COR-L47 (cell line): ENCODE results near the gene PIGQ.

Experiments
- DNase-seq: peaks from one replicate; lab custom pipeline; 2025; lab: John Stamatoyannopoulos, UW

Gene PIGQ

DNA sequence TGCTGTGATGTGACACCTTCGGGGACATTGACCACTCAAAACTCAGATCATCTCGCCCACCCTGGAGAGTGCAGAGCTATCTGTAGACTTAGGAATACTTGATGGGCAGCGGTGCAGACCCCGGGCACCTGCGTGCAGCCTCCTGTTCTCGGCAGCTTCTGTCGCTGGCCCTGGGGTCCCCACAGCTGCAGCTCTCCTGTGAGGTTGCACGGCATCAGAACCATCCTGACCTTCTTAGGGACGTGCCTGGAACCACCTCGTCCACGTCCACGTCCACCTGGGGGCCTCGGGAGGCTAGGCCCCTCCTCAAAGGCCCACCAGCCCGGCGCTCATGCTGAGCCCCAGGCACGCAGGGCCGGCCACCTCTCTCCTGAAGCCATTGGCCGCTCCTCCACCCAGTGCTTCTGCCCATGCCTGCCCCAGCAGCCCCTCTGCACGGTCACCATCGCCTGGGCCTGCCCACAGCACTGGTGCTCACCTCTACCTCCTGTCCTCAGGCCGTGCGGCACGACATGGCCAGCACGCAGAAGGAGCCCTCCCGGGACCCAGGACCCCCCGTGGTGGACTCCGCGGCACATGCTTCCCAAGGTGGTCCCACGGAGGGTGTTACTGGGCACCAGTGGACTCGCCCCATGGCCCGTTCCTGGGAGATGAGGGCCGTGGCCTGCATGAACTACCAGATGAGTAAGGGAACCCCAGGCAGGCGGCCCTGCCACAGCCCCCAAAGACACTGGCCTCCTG is 58.7 kb downstream of the PIGQ start:
- no peak for DNase-seq

- DNase-seq, result no peak
These were observed 59.5 kb downstream of the PIGQ start for GRCh38 chr16:629185-629832.

- DNase-seq, result no peak
These were observed 60.1 kb downstream of the PIGQ start for GRCh38 chr16:629833-630248.

- DNase-seq, result no peak
These were observed 60.6 kb downstream of the PIGQ start for GRCh38 chr16:630249-630814.

GRCh38 chr16:630815-631405 is 61.1 kb downstream of the PIGQ start, which contains the start of gene WFIKKN1:
Gene WFIKKN1 (plus strand): TSS chr16:630985. CDS start chr16:631254, 269 bp downstream.
- peak; percentile 20 for DNase-seq

DNA sequence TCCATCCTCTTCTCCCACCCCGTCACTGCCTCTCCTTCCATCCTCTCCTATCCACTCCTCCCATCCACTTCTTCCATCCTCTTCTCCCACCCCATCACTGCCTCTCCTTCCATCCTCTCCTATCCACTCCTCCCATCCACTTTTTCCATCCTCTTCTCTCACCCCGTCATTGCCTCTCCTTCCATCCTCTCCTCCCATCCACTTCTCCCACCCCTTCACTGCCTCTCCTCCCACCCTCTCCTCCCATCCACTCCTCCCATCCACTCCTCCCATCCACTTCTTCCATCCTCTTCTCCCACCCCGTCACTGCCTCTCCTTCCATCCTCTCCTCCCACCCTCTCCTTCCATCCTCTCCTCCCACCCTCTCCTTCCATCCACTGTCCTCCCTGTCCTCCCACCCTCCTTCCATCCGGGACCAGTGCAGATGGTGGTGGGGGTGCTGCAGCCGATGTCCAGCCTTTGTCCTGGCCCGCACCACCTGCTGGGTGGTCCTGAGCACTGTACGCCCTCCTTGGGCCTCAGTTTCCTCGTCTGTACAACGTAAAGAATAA is 62.1 kb downstream of the PIGQ start:
- no peak for DNase-seq

DNA sequence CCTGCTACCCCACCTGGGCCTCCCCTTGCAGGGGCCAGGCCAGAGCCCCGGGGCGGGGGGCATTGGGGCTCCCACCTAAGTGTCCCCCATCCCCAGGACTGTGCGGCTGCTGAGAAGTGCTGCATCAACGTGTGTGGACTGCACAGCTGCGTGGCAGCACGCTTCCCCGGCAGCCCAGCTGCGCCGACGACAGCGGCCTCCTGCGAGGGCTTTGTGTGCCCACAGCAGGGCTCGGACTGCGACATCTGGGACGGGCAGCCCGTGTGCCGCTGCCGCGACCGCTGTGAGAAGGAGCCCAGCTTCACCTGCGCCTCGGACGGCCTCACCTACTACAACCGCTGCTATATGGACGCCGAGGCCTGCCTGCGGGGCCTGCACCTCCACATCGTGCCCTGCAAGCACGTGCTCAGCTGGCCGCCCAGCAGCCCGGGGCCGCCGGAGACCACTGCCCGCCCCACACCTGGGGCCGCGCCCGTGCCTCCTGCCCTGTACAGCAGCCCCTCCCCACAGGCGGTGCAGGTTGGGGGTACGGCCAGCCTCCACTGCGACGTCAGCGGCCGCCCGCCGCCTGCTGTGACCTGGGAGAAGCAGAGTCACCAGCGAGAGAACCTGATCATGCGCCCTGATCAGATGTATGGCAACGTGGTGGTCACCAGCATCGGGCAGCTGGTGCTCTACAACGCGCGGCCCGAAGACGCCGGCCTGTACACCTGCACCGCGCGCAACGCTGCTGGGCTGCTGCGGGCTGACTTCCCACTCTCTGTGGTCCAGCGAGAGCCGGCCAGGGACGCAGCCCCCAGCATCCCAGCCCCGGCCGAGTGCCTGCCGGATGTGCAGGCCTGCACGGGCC is 62.9 kb downstream of the PIGQ start:
- no peak for DNase-seq

GRCh38 chr16:633336-634050 is 63.7 kb downstream of the PIGQ start:
- no peak for DNase-seq
